ENCODE results near the gene HECW1. TPM values are rescaled to one million over a fixed set of nuclear protein-coding genes. Genes with fewer than 3 reads are reported as not detected.
A peak's percentile ranks its signal among the peaks of the same experiment; 100 is the strongest.
"Not testable (repeated sequence)": the region's sequence is repeated elsewhere in the genome, so short reads cannot be mapped to it uniquely, and the experiment has no call there.

The HECW1 gene
- not detected in 2 replicates for total RNA-seq

DNA sequence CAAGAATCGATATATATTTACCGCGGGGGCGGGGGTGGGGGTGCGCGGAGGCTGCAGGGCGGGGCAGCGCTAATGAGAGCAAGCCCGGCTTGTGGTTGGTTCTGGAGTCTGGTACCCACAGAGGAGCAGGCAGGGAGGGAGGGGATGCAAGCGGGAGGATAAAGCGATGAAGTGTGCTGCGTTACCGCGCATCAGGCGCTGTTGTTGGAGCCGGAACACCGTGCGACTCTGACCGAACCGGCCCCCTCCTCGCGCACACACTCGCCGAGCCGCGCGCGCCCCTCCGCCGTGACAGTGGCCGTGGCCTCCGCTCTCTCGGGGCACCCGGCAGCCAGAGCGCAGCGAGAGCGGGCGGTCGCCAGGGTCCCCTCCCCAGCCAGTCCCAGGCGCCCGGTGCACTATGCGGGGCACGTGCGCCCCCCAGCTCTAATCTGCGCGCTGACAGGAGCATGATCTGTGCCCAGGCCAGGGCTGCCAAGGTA is at the start of gene HECW1:
HECW1 (plus strand) TSS at position 189 of the 482 bp plus-strand sequence. CDS start 131,259 bp downstream, outside the sequence.
- Mint-ChIP-seq H3K4me1 (ENCODE audit: low read depth) (peaks cover 6% of the 10 kb centered on the region), H3K4me3 (ENCODE audit: low read depth) (no peak within 1 kb of the TSS), H3K36me3 (ENCODE audit: low read depth) (no peaks in the 10 kb centered on the region), H3K9me3 (no peaks in the 10 kb centered on the region), H3K27me3 (ENCODE audit: low read depth) (peaks cover 76% of the 10 kb centered on the region), H3K27ac (no peak within 1 kb of the TSS)
- intact Hi-C loops (cut with micrococcal nuclease) = no loop called here
- DNase-seq (ENCODE audit: low spot score) = no peak

GRCh38 chr7:43071604-43072003 is 40.8 kb upstream of the HECW1 start:
- DNase-seq (ENCODE audit: low spot score) = no peak
- intact Hi-C loops (cut with micrococcal nuclease) = loop anchor here (10.0 kb wide), 1 partner anchor 127 kb away; no protein-coding TSS in a partner anchor
- Mint-ChIP-seq H3K36me3 (ENCODE audit: low read depth) (no peaks in the 10 kb centered on the region), H3K4me3 (ENCODE audit: low read depth) (no peak overlapping the region), H3K27me3 (ENCODE audit: low read depth) (peaks cover 8% of the 10 kb centered on the region), H3K27ac (no peak overlapping the region), H3K4me1 (ENCODE audit: low read depth) (peaks cover 16% of the 10 kb centered on the region), H3K9me3 (peaks cover 4% of the 10 kb centered on the region)

- DNase-seq (ENCODE audit: low spot score) = no peak
- H3K4me1 Mint-ChIP-seq (ENCODE audit: low read depth) = peaks cover 16% of the 10 kb centered on the region
- H3K27ac Mint-ChIP-seq = no peak overlapping the region
- H3K9me3 Mint-ChIP-seq = peaks cover 9% of the 10 kb centered on the region
- peaks cover 6% of the 10 kb centered on the region for H3K27me3 Mint-ChIP-seq (ENCODE audit: low read depth)
- intact Hi-C loops (cut with micrococcal nuclease) = loop anchor here (10.0 kb wide), 1 partner anchor 128 kb away; no protein-coding TSS in a partner anchor
- no peak overlapping the region for H3K4me3 Mint-ChIP-seq (ENCODE audit: low read depth)
- no peaks in the 10 kb centered on the region for H3K36me3 Mint-ChIP-seq (ENCODE audit: low read depth)
Observed at GRCh38 chr7:43072530-43072929, 39.9 kb upstream of the HECW1 start.

DNA sequence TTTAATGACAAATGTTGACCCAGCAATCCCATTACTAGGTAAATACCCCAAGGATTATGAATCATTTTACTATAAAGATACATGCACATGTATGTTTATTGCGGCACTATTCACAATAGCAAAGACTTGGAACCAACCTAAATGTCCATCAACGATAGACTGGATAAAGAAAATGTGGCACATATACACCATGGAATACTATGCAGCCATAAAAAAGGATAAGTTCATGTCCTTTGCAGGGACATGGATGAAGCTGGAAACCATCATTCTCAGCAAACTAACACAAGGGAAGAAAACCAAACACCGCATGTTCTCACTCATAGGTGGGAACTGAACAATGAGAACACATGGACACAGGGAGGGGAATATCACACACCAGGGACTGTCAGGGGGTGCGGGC is 38.6 kb upstream of the HECW1 start:
- peaks cover 16% of the 10 kb centered on the region for H3K4me1 Mint-ChIP-seq (ENCODE audit: low read depth)
- H3K27me3 Mint-ChIP-seq (ENCODE audit: low read depth); H3K9me3 Mint-ChIP-seq; H3K36me3 Mint-ChIP-seq (ENCODE audit: low read depth); H3K27ac Mint-ChIP-seq; H3K4me3 Mint-ChIP-seq (ENCODE audit: low read depth); DNase-seq (ENCODE audit: low spot score): not testable (repeated sequence)
- intact Hi-C loops (cut with micrococcal nuclease) = loop anchor here (10.0 kb wide), 1 partner anchor 129 kb away; no protein-coding TSS in a partner anchor

DNA sequence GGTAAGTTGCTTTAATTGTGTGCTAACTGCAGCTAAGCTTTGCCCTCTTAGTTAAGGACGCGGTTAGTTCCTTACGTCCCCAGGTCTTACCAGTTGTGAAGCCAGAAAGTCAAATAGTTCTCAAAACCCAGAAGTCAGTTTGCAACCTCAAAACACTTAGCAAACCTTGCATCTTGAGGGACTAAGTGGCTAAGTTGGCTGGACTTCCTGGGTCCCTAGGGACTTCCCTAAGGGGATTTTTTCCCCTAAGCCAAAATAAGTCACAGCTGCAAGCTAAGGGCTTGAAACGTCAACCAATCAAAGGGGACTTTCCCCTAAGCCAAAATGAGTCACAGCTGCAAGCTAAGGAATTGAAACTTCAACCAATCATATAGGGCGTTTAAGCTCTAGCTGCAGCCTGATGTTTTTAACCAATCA is 36.2 kb upstream of the HECW1 start:
- Mint-ChIP-seq H3K27ac (peak overlapping the region; percentile 20), H3K27me3 (ENCODE audit: low read depth) (peaks cover 9% of the 10 kb centered on the region), H3K36me3 (ENCODE audit: low read depth) (no peaks in the 10 kb centered on the region)

DNA sequence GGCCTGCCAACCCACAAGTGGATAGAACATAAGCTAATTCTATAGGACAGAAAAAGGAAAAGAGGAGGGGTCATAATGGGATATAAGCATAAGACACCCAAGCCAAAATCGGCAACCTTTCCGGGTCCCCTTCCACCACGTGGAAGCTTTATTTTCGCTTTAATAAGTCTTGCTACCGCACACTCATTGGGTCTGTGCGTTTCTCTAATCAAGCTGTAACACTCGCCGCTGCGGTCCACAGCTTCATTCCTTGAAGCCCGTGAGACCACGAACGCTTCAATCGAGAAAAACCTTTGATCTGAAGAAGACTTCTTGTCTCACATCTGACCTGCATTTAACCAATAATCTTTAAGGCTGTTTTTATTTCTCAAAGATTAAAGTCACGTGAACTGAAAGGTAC is 35.8 kb upstream of the HECW1 start:
- intact Hi-C loops (cut with micrococcal nuclease) = loop anchor here (10.0 kb wide), 1 partner anchor 132 kb away; no protein-coding TSS in a partner anchor
- Mint-ChIP-seq H3K27me3 (ENCODE audit: low read depth) (peaks cover 9% of the 10 kb centered on the region), H3K4me3 (ENCODE audit: low read depth) (no peak overlapping the region), H3K36me3 (ENCODE audit: low read depth) (no peaks in the 10 kb centered on the region), H3K4me1 (ENCODE audit: low read depth) (peaks cover 16% of the 10 kb centered on the region), H3K9me3 (peaks cover 9% of the 10 kb centered on the region), H3K27ac (no peak overlapping the region)
- DNase-seq (ENCODE audit: low spot score) = no peak

More for the DNA sequence above, 36.2 kb upstream of the HECW1 start:
- Mint-ChIP-seq H3K4me3 (ENCODE audit: low read depth) (no peak overlapping the region), H3K9me3 (peaks cover 9% of the 10 kb centered on the region), H3K4me1 (ENCODE audit: low read depth) (peaks cover 16% of the 10 kb centered on the region)
- intact Hi-C loops (cut with micrococcal nuclease) = loop anchor here (10.0 kb wide), 1 partner anchor 131 kb away; no protein-coding TSS in a partner anchor
- no peak for DNase-seq (ENCODE audit: low spot score)

- no peaks in the 10 kb centered on the region for H3K36me3 Mint-ChIP-seq (ENCODE audit: low read depth)
- H3K27me3 Mint-ChIP-seq (ENCODE audit: low read depth) = peaks cover 13% of the 10 kb centered on the region
- H3K4me1 Mint-ChIP-seq (ENCODE audit: low read depth) = peaks cover 12% of the 10 kb centered on the region
- peaks cover 9% of the 10 kb centered on the region for H3K9me3 Mint-ChIP-seq
- no peak overlapping the region for H3K4me3 Mint-ChIP-seq (ENCODE audit: low read depth)
- intact Hi-C loops (cut with micrococcal nuclease) = loop anchor here (10.0 kb wide), 1 partner anchor 132 kb away; no protein-coding TSS in a partner anchor
- H3K27ac Mint-ChIP-seq = no peak overlapping the region
- no peak for DNase-seq (ENCODE audit: low spot score)
Observed at GRCh38 chr7:43077285-43077684, 35.2 kb upstream of the HECW1 start.

- intact Hi-C loops (cut with micrococcal nuclease) = loop anchor here (10.0 kb wide), 1 partner anchor 133 kb away; no protein-coding TSS in a partner anchor
Observed at GRCh38 chr7:43077732-43078391, 34.6 kb upstream of the HECW1 start.

DNA sequence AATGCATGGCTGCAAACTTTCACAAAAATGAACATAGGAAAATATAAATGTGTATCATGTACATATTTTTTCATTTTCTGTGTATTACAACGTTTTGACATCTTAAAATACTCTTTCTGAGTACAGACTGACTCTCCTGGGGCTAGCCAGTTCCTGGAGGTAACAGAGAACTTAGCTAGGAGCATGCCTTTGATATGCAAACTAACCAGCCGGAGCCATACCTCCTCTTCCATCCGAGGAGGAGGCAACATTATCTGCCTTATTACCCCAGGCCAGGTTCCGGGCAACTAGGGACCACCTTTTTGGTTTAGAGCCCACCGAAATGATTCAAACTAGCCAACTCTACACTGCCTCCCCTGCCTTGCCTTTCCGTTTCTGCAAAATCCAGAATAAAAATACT is 33.7 kb upstream of the HECW1 start:
- no peak overlapping the region for H3K27ac Mint-ChIP-seq
- H3K4me1 Mint-ChIP-seq (ENCODE audit: low read depth) = peaks cover 4% of the 10 kb centered on the region
- peaks cover 9% of the 10 kb centered on the region for H3K9me3 Mint-ChIP-seq
- no peaks in the 10 kb centered on the region for H3K36me3 Mint-ChIP-seq (ENCODE audit: low read depth)
- intact Hi-C loops (cut with micrococcal nuclease) = loop anchor here (10.0 kb wide), 1 partner anchor 134 kb away; no protein-coding TSS in a partner anchor
- no peak for DNase-seq (ENCODE audit: low spot score)
- no peak overlapping the region for H3K4me3 Mint-ChIP-seq (ENCODE audit: low read depth)
- H3K27me3 Mint-ChIP-seq (ENCODE audit: low read depth) = peaks cover 17% of the 10 kb centered on the region

More at GRCh38 chr7:43077732-43078391, 34.6 kb upstream of the HECW1 start:
- H3K27me3 Mint-ChIP-seq (ENCODE audit: low read depth) = peaks cover 13% of the 10 kb centered on the region
- H3K9me3 Mint-ChIP-seq = peaks cover 9% of the 10 kb centered on the region
- H3K4me3 Mint-ChIP-seq (ENCODE audit: low read depth) = no peak overlapping the region
- H3K27ac Mint-ChIP-seq = no peak overlapping the region
- peaks cover 8% of the 10 kb centered on the region for H3K4me1 Mint-ChIP-seq (ENCODE audit: low read depth)
- H3K36me3 Mint-ChIP-seq (ENCODE audit: low read depth) = no peaks in the 10 kb centered on the region
- DNase-seq (ENCODE audit: low spot score) = no peak

GRCh38 chr7:43081603-43082002 is 30.8 kb upstream of the HECW1 start:
- intact Hi-C loops (cut with micrococcal nuclease) = no loop called here
- Mint-ChIP-seq H3K9me3 (peaks cover 5% of the 10 kb centered on the region), H3K27ac (no peak overlapping the region), H3K4me1 (ENCODE audit: low read depth) (no peaks in the 10 kb centered on the region), H3K27me3 (ENCODE audit: low read depth) (peaks cover 33% of the 10 kb centered on the region), H3K36me3 (ENCODE audit: low read depth) (no peaks in the 10 kb centered on the region), H3K4me3 (ENCODE audit: low read depth) (no peak overlapping the region)
- DNase-seq (ENCODE audit: low spot score) = no peak

DNA sequence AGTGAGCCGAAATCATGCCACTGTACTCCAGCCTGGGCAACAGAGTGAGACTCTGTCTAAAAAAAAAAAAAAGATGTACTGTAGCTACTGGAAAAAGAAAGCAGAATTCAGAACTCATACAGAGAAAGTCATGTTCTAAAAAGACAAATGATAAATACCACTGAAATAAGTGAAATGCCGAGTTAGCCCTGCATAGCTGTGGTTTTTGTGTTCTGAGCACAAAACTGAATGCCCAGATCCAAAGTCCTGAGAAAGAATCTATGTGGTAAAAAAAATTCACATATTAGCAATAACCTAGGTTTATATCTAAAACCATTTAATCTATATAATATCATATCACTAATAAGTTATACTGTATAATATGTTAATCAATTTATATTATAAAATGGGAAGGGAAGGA is 29.3 kb upstream of the HECW1 start:
- Mint-ChIP-seq H3K27ac (no peak overlapping the region), H3K36me3 (ENCODE audit: low read depth) (no peaks in the 10 kb centered on the region), H3K9me3 (no peaks in the 10 kb centered on the region), H3K4me1 (ENCODE audit: low read depth) (no peaks in the 10 kb centered on the region), H3K4me3 (ENCODE audit: low read depth) (no peak overlapping the region), H3K27me3 (ENCODE audit: low read depth) (peaks cover 34% of the 10 kb centered on the region)
- intact Hi-C loops (cut with micrococcal nuclease) = no loop called here
- DNase-seq (ENCODE audit: low spot score) = no peak

GRCh38 chr7:43085017-43085416 is 27.4 kb upstream of the HECW1 start:
- H3K4me1 Mint-ChIP-seq (ENCODE audit: low read depth) = no peaks in the 10 kb centered on the region
- no peak for DNase-seq (ENCODE audit: low spot score)
- no peak overlapping the region for H3K4me3 Mint-ChIP-seq (ENCODE audit: low read depth)
- intact Hi-C loops (cut with micrococcal nuclease) = no loop called here
- H3K27ac Mint-ChIP-seq = no peak overlapping the region
- H3K27me3 Mint-ChIP-seq (ENCODE audit: low read depth) = peaks cover 32% of the 10 kb centered on the region
- no peaks in the 10 kb centered on the region for H3K9me3 Mint-ChIP-seq
- no peaks in the 10 kb centered on the region for H3K36me3 Mint-ChIP-seq (ENCODE audit: low read depth)

DNA sequence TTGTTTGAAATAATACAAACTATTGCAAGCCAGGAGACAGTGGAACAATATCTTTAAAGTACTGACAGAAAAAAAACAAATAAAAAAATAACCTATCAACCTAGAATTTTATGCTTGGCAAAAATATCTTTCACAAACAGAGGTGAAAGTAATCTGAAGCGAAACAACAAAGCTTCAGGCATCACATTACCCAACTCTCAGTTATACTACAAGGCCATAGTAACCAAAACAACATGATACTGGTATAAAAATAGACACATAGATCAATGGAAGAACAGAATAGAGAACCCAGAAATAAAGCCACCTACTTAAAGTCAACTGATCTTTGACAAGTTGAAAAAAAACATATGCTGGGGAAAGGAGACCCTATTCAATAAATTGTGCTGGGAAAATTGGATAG is 26.5 kb upstream of the HECW1 start:
- H3K4me1 Mint-ChIP-seq (ENCODE audit: low read depth) = no peaks in the 10 kb centered on the region
- no peak for DNase-seq (ENCODE audit: low spot score)
- H3K9me3 Mint-ChIP-seq = no peaks in the 10 kb centered on the region
- H3K36me3 Mint-ChIP-seq (ENCODE audit: low read depth) = no peaks in the 10 kb centered on the region
- intact Hi-C loops (cut with micrococcal nuclease) = no loop called here
- H3K4me3 Mint-ChIP-seq (ENCODE audit: low read depth) = no peak overlapping the region
- H3K27ac Mint-ChIP-seq = no peak overlapping the region
- peaks cover 31% of the 10 kb centered on the region for H3K27me3 Mint-ChIP-seq (ENCODE audit: low read depth)

Measured in activated T-helper 2 cell treated with anti-CD3 and anti-CD28 coated beads, Interferon-gamma antibody, Interleukin-2, Interleukin-4, amounts not matched to agents 10 μg/mL and 5 μg/mL and 100 μg/mL, durations not matched to agents 14 hours and 24 hours and 36 hours (primary cell).